Renal cortical epithelial cell (primary cell): ENCODE measurements around the gene TNFRSF25. TPM values are rescaled to one million over a fixed set of nuclear protein-coding genes. Genes with fewer than 3 reads are reported as not detected.

Source experiments
- DNase-seq: peaks from one replicate; pipeline ENCODE4 v3.0.0-alpha.2; 2011; ENCODE audit warnings: low read depth
- total RNA-seq: library from RNA; depleted of rRNA; stranded (reverse); fragments of >200 nt; gene quantifications from 2 replicates; pipeline ENCODE4 v1.2.3, GENCODE V29; 2014

The TNFRSF25 gene
- total RNA-seq, 1 donor from 2014 or later = 9.7 TPM

GRCh38 chr1:6488602-6489382 is 22.8 kb upstream of the TNFRSF25 start:
- DNase-seq = no peak

- DNase-seq = no peak
Observed at GRCh38 chr1:6487804-6488484, 22.0 kb upstream of the TNFRSF25 start.

DNA sequence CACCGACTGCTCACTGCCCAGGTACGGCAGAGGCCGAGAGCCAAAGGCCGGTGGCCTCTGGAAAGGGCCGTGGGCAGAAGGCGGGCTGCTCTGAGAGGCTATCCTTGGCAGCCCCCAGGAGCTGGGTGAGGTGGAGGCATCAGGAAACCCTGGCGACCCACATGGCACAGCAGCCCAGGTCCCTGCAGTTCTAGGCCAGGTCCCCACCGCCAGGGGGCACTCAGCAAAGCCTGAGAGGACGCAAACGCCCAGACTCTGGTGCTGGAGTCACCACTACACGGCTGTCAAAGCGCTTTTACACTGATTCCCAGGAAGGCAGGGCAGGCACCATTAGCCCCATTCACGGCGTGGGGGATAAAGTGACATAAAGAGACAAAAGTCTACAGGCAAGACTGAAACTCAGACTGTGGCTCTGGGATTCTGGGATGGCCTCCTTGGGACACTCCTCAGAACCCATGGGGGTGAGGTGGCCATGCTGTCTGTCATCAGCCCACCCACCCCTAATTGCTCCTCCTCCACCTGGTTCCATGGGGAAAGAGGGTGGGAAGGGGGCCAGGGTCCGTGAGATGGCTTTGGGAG is 20.5 kb upstream of the TNFRSF25 start:
- peak; percentile 68 for DNase-seq

GRCh38 chr1:6485168-6486101 is 19.5 kb upstream of the TNFRSF25 start:
- DNase-seq = no peak

DNA sequence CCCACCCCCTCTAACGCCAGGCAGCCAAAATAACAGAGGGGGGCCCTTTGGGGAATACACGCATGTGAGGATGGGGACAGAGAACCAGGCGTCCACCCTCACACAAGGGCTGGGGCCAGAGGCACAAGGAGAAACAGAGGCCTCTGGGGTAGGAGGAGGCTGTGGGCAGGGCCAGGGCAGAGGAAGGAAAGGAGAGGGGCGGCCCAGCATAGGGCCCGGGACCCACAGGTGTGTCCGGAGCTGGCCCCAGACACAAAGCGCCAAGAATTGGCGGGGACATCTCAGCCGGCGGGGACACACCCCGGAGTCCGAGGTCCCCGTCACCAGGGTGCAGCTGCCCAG is 18.8 kb upstream of the TNFRSF25 start:
- no peak for DNase-seq

GRCh38 chr1:6483761-6484117 is 17.8 kb upstream of the TNFRSF25 start:
- no peak for DNase-seq

DNA sequence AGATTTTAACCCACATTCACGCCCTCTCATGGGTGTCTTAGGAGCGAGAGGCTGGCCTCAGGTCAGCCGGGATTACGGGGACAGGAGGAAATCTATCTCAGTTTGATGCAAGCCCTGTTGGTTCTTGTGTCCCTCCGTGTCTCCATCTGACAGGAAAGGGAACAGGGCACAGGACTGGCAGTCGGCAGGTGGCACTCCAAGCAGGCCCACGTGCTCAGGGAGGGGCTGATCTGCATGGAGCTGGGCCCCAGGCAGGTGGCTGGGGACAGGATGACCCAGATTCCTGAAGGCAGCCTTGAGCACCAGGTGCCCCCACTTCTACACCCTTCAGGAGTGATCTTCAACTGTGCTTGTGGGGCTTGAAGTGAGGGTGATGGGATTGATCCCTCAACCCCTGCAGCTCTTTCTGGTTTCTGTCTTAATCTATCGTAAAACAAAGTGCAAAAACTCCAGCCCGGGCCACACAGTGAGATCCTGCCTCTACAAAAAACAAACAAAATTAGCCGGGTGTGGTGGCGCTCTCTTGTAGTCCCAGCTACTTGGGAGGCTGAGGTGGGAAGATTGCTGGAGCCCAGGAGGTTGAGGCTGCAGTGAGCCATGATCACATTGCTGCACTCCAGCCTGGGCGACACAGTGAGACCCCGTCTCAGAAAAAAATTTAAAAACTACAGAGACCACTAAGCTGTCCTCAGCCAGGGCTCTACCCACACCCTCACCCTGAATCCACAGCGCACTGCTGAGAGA is 17.2 kb upstream of the TNFRSF25 start:
- DNase-seq = no peak

DNA sequence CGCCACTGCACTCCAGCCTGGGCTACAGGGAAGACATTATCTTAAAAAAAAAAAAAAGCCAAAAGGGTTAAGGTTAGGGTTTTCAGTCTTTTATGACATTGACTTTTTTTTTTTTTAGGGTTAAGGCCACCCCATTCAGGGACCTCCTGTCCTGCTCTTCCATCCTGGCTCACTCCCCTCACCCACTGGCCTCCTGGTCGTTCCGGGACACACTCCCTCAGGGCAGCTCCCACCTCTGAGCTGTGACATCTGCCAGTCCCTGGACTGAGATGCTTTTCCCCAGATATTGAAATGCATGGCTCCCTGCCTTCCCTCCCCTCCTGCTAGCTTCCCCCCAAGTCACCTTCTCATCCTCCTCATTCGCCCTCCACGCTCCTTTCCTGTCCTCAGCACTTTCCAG is 15.8 kb upstream of the TNFRSF25 start:
- DNase-seq = no peak

DNA sequence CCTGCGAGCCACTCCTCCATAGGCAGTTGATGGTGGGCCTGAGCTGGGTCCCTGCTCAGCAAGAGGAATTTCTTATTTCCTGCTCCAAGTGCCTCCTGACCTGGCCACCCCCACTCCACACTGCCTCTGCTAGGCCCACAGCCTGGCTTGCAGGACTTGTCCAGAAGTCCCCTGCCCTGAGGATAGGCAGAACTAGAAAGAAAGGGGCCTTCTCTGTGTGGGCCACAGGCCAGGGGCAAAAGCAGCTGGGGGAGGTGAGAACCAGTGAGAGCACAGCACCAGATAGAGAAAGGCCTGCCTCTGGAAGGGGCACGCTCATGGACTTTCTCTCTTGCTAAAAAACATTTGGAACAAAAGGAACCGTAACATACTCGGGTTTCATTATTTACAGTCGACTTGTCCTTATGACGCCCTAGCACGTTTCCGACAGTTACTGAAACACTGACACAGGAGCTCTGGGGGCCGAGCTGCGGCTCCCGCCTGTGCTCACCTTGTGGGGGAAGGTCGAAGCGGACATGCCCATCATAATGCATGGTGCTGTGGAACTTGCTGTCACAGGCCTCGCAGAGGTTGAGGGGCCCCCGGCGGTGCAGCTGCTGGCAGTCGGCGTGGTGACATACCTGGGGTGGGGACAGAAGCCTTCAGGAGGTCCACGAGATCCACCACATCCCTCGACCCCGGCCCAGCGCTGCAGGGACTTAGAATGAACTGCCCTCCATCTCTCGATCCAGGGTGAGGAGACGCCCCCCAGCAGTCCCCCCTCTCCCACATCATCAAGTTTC is 11.3 kb upstream of the TNFRSF25 start:
- no peak for DNase-seq

GRCh38 chr1:6476483-6476882 is 10.5 kb upstream of the TNFRSF25 start:
- no peak for DNase-seq

- DNase-seq = no peak
Observed at GRCh38 chr1:6475381-6476133, 9.6 kb upstream of the TNFRSF25 start.

- no peak for DNase-seq
Observed at GRCh38 chr1:6474815-6475282, 8.9 kb upstream of the TNFRSF25 start.

- DNase-seq = no peak
Observed at GRCh38 chr1:6473974-6474814, 8.2 kb upstream of the TNFRSF25 start.

GRCh38 chr1:6473156-6473555 is 7.2 kb upstream of the TNFRSF25 start:
- DNase-seq = no peak

- DNase-seq = no peak
Observed at GRCh38 chr1:6472391-6472790, 6.4 kb upstream of the TNFRSF25 start.

- DNase-seq = no peak
Observed at GRCh38 chr1:6471970-6472368, 6.0 kb upstream of the TNFRSF25 start.

- no peak for DNase-seq
Observed at GRCh38 chr1:6471086-6471969, 5.4 kb upstream of the TNFRSF25 start.
